Thoracic aorta (tissue), 2 donors: Measurements from ENCODE around the gene NCSTN. TPM values are rescaled to one million over a fixed set of nuclear protein-coding genes. Genes with fewer than 3 reads are reported as not detected.

ENCODE experiments used
- ATAC-seq: fragments of 150-250 bp; one replicate; pipeline ENCODE4 v1.8.0; 2017; ENCODE audit warnings: low read depth; ENCODE audit not compliant: insufficient number of reproducible peaks, low FRiP score
- DNase-seq: peaks from one replicate; pipeline ENCODE4 v3.0.0-alpha.2; 2020; ENCODE audit warnings: low spot score
- H3K27ac ChIP-seq, 2 donors: fragments of 200-600 bp; sonication (generic); 1 replicate in 1 of 2; 2 replicates in 1 of 2; pipeline ENCODE4 v1.5.1; 2016; ENCODE audit warnings: mild to moderate bottlenecking in 2 of 2, moderate library complexity in 2 of 2
- H3K27me3 ChIP-seq: fragments of 200-600 bp; sonication (generic); replicated peaks from 2 replicates; pipeline ENCODE4 v1.6.0; 2016; ENCODE audit warnings: mild to moderate bottlenecking; ENCODE audit not compliant: insufficient read depth
- H3K36me3 ChIP-seq: fragments of 200-600 bp; sonication (generic); one replicate; pipeline ENCODE4 v1.5.1; 2016
- H3K4me1 ChIP-seq, 2 donors: fragments of 200-600 bp; sonication (generic); 1 replicate in 1 of 2; 2 replicates in 1 of 2; pipeline versions ENCODE4 v1.5.1 to v1.6.0; 2016; ENCODE audit warnings: low read depth in 2 of 2, mild to moderate bottlenecking in 1 of 2; ENCODE audit not compliant: control insufficient read depth in 1 of 2
- H3K4me3 ChIP-seq: fragments of 200-600 bp; sonication (generic); 2 replicates; pipeline ENCODE4 v1.5.1; 2016; ENCODE audit warnings: mild to moderate bottlenecking
- H3K9me3 ChIP-seq: fragments of 200-600 bp; sonication (generic); 2 replicates; pipeline ENCODE4 v1.5.1; 2016
- total RNA-seq, 2 donors: library from RNA; depleted of rRNA; stranded (reverse); fragments of >200 nt; gene quantifications; one replicate each; pipeline versions ENCODE4 v1.1.0 to v1.2.3, GENCODE V29; 2016
- TF ChIP-seq, protein P1 (sequence below): fragments of 200-600 bp; sonication (generic); IDR thresholded peaks from one replicate; pipeline ENCODE4 v1.5.1; 2019; ENCODE audit warnings: antibody characterized with exemption

The NCSTN gene
- total RNA-seq, 2 donors from 2014 or later: 49.4 to 67.1 TPM

DNA sequence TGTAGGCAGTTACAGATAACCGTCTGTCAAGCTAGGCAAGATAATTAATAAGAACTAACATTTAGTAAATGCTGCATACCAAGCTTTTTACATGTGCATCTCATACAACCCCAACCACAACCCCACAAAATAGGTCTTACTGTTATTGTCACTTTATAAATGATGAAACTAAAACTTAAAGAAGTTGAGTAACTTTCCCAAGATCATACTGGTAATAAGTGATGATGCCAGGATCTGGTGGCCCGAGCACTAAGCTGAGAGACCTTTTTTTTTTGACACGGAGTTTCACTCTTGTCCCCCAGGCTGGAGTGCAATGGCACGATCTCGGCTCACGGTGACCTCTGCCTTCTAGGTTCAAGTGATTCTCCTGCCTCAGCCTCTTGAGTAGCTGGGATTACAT lies 1.8 kb downstream of the NCSTN start:
- Histone ChIP-seq H3K4me3 (no peak overlapping the region), H3K9me3 (no peaks in the 10 kb centered on the region), H3K4me1 (peaks cover 17 to 30% of the 10 kb centered on the region in 2 donors), H3K27me3 (no peaks in the 10 kb centered on the region), H3K27ac (no peak overlapping the region), H3K36me3 (peaks cover 21% of the 10 kb centered on the region)
- TF ChIP-seq, protein P1, sequence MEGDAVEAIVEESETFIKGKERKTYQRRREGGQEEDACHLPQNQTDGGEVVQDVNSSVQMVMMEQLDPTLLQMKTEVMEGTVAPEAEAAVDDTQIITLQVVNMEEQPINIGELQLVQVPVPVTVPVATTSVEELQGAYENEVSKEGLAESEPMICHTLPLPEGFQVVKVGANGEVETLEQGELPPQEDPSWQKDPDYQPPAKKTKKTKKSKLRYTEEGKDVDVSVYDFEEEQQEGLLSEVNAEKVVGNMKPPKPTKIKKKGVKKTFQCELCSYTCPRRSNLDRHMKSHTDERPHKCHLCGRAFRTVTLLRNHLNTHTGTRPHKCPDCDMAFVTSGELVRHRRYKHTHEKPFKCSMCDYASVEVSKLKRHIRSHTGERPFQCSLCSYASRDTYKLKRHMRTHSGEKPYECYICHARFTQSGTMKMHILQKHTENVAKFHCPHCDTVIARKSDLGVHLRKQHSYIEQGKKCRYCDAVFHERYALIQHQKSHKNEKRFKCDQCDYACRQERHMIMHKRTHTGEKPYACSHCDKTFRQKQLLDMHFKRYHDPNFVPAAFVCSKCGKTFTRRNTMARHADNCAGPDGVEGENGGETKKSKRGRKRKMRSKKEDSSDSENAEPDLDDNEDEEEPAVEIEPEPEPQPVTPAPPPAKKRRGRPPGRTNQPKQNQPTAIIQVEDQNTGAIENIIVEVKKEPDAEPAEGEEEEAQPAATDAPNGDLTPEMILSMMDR: no peak
- ATAC-seq (no peak), DNase-seq (no peak)

- H3K4me1 ChIP-seq: peaks cover 8 to 15% of the 10 kb centered on the region in 2 donors
- H3K4me3 ChIP-seq: no peak overlapping the region
- ATAC-seq: no peak
- TF ChIP-seq, protein P1: no peak
- H3K27me3 ChIP-seq: no peaks in the 10 kb centered on the region
- H3K9me3 ChIP-seq: no peaks in the 10 kb centered on the region
- H3K36me3 ChIP-seq: peaks cover 33% of the 10 kb centered on the region
- no peak overlapping the region for H3K27ac ChIP-seq
- no peak for DNase-seq
These were observed 3.3 kb downstream of the NCSTN start for GRCh38 chr1:160346463-160346862.

- H3K4me3 ChIP-seq: no peak overlapping the region
- ATAC-seq (no peak), DNase-seq (no peak)
- peaks cover 36% of the 10 kb centered on the region for H3K36me3 ChIP-seq
- H3K27me3 ChIP-seq: no peaks in the 10 kb centered on the region
- no peaks in the 10 kb centered on the region for H3K9me3 ChIP-seq
- TF ChIP-seq, protein P1: no peak
- H3K4me1 ChIP-seq: peaks cover 4 to 10% of the 10 kb centered on the region in 2 donors
- no peak overlapping the region for H3K27ac ChIP-seq
These were observed 3.8 kb downstream of the NCSTN start for GRCh38 chr1:160346958-160347357.

DNA sequence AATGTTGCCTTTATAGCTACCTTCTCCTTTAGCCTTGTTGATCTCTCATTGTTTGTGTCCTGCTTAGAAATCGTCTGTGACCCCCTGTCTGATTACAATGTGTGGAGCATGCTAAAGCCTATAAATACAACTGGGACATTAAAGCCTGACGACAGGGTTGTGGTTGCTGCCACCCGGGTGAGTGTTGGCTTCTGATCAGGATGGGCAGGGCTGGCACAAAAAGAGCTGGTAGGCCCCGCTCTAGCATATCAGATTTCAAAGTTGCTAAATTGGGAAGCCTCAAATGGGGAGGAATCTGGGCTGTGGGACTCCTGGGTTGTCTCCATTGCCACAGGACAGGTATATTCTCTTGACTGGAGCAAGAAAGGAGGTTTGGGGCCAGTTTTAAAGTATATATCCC lies 8.4 kb downstream of the NCSTN start:
- no peaks in the 10 kb centered on the region for H3K9me3 ChIP-seq
- no peak for ATAC-seq

GRCh38 chr1:160352555-160352954 lies 9.4 kb downstream of the NCSTN start:
- Histone ChIP-seq H3K4me3 (no peak overlapping the region), H3K4me1 (no peaks in the 10 kb centered on the region), H3K9me3 (no peaks in the 10 kb centered on the region), H3K27me3 (no peaks in the 10 kb centered on the region), H3K27ac (no peak overlapping the region), H3K36me3 (peaks cover 86% of the 10 kb centered on the region)
- DNase-seq (no peak), ATAC-seq (no peak)
- TF ChIP-seq, protein P1: no peak

More for the DNA sequence above, 8.4 kb downstream of the NCSTN start:
- no peak for DNase-seq
- Histone ChIP-seq H3K27ac (no peak overlapping the region), H3K27me3 (no peaks in the 10 kb centered on the region), H3K4me3 (no peak overlapping the region), H3K4me1 (no peaks in the 10 kb centered on the region), H3K36me3 (peaks cover 82% of the 10 kb centered on the region)
- TF ChIP-seq, protein P1: no peak
